ENCODE results near the gene OR5B2. TPM values are rescaled to one million over a fixed set of nuclear protein-coding genes. Genes with fewer than 3 reads are reported as not detected.
"Not testable (repeated sequence)": the region's sequence is repeated elsewhere in the genome, so short reads cannot be mapped to it uniquely, and the experiment has no call there.

The OR5B2 gene
- not detected in 2 replicates for total RNA-seq

DNA sequence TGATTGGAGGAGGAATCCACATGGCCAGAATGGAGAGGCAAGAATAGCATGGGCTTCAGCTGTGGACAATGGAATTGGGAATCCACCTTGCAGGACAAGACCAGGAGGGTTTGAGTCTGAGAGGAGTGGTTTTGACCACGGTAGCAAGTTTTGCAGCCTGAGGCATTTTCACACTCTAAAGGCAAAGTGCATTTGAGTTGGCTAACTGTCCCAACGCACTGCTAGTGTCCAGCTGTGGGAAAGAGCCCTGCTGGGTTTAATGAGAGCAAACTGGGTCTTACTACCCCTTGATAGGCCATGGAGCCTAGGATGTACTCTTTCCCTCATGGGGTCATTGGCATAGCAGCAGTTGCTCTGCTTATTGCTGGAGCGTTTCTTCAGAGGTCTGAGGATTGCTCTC is at the start of gene OR5B2:
Gene OR5B2 (minus strand): TSS at position 101 of the 400 bp plus-strand sequence. CDS start 4,860 bp downstream, outside the sequence.
- intact Hi-C loops (cut with micrococcal nuclease), result no loop called here

DNA sequence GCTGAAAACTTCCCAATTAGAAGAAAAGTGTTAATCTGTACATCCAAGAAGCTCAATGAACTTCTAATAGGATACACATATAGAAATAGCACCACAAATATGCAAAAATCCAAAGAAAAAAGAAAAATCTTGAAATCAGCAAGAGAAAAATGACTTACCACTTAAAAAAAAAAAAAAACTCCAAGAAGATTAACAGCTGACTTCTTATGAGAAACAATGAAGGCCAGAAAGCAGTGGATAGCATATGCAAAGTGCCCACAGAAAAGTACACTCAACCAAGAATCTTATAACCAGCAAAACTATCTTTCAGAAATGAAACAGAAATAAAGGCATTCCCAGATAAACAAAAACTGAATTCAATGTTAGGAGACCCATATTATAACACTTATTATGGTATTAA is 44.0 kb upstream of the OR5B2 start:
- intact Hi-C loops (cut with micrococcal nuclease), result no loop called here

DNA sequence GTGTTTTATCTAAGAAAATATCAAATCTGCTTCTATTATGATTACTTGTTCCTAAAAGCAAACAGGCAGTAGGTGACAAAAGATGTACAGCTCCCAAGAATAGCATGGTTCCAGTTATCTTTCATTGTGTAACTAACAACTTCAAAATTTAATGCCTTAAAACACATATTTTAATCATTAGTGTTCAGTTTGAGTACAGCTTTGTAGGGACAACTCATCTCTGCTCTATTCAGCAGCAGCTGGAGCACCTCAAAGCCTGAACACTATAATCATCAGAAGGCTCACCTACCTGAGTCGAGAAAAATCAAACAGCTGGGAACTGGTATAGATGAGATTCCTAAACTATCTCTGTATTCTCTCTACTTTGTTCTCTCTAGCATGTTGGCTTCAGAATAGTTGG is 38.4 kb upstream of the OR5B2 start:
- intact Hi-C loops (cut with micrococcal nuclease), result no loop called here

DNA sequence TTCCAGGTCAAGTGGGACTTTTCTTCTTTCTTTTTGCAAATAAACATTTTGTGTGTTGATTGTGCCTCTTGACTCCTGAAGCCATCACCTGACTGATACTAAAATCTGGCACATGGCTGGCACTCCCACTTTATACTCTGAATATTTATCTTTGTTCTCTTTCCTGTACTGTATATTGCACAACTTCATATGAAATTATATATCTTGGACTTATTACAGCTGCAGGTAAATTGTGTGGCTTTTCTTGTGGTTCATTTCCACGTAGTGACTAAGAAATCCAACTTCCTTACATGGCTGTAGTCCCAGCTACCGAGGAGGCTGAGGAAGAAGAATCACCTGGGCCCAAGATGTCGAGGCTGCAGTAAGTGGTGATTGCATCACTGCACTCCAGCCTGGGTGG is 37.8 kb upstream of the OR5B2 start:
- intact Hi-C loops (cut with micrococcal nuclease), result no loop called here

DNA sequence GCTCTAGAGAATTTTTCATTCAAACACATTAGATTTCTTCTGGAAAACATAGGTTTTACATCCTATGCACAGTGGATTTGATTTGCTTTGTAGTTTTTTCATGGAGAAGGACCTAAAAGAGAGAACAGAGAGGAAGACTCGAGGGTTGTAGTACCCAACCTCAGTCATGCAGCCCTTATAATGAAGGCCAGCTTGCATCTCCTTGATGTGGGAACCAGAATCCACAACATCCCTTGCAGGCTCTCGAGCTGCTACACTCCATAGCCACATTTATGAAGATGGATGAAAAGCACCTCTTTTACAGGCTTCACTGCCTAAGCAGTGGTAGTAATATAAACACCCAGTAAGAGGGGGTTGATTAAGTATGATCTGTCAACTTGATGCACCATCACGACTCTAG is 23.7 kb upstream of the OR5B2 start:
- intact Hi-C loops (cut with micrococcal nuclease), result no loop called here

DNA sequence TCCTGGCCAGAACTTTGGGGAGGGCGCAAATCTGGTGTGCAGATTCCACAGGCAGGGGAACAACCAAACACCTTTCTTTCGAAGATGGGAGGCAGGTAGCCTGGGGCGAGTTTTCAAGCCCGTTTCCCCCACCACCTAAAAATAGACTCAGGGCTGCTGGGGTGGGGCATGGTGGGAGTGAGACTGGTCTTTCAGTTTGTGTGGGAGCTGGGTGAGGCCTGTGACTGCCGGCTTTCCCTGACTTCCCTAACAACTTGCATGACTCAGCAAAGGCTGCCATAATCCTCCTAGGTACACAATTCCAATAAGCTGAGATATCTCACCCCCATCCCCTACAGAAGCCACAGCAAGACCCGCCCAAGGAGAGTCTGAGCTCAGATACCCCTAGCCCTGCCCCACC is 18.4 kb upstream of the OR5B2 start:
- intact Hi-C loops (cut with micrococcal nuclease), result no loop called here

DNA sequence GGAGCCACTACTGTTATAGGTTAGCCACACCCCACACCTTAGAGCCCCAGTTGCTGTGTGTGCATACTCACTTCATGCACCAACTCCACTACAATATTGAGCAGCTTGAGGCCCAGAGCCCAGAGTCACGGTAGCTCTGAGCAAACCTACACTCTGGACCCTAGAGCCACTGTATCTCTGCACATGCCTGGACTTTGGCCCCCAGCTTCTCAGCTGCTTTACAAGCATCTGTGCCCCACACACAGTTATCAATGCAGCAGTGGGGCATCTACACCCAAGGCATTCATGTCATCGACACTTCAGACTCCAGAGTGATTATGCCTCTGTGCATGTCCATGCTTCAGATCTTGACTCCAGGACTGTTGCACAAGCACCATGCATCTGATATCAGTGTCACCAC is 16.4 kb upstream of the OR5B2 start:
- intact Hi-C loops (cut with micrococcal nuclease), result no loop called here

DNA sequence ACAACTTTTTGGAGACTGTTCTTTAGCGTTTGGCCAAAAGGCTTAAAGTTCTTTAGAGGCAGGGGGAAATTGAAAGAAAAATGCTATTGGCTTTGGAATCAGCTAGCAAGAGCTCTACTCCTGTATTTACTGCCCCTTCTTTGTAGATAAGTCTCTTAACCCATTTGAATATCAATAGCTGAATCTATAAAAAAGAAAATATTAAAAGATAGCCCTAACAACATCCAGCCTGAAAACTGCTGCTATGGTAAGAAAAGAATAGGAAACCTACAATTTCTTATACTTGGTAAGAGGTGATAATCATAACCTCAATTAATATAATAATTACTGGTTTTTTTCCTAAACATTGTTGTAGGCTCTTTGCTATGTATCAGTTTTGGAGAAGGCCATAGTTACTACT is 14.2 kb upstream of the OR5B2 start, which contains the start of gene OR5B12:
Gene OR5B12 (minus strand): TSS at position 101 of the 400 bp plus-strand sequence. CDS start 2,085 bp downstream, outside the sequence.
- intact Hi-C loops (cut with micrococcal nuclease), result no loop called here

DNA sequence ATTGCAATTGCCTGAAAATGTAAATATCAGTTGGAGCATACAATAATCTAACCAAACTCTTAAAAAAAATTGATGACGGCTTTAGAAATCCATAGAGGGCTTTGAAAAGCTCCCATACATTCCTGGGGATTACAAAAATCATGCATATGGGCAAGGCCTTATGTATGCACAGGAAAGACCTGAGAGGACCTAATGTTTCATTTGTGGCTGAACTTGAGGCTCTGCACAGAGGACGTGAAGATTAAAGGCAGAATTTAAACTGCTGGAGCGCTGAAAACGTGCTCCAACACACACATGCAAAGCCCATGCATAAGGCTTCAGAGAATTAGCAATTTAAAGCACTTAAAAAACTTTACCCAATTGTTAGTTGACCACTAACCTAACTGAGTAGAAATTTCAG is 10.6 kb upstream of the OR5B2 start:
- intact Hi-C loops (cut with micrococcal nuclease), result no loop called here

DNA sequence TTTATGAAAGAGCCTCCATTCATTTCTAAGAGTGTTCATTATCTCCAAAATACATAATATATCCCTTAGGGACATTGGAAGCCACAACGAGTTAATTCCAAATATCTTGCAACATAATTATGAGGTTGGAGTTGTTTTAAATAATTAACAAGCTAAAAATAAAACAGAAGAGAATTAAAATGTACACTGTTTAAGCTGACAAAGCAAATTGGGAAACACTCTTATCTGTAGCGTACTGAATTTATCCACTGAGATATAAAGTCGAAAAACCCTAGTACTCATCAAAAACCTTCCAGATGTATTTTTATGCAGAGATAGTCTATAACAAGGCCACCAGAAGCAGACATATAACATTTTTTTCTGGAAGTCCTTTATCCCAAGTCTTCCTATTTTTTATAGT is 6.3 kb upstream of the OR5B2 start:
- intact Hi-C loops (cut with micrococcal nuclease), result no loop called here

DNA sequence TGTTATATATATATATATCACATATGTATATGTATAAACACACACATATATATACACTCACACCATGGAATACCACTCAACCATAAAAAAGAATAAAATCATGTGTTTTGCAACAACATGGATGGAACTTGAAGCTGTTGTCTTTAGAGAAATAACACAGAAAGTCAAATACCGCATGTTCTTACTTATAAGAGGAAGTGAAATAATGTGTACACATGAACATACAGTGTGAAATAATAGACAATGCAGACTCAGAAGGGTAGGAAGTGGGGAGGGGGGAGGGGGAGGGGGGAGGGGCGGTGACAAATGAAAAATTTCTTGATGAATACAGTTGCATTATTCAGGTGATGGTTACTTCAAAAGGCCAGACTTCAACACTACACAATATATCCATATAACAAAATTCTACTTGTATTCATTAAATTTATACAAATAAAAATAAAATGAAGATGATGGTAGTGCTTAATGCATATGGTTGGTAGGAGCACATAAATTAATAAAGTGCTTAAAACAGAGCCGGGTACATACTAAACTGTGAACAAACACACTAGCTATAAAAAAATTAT is 5.8 kb upstream of the OR5B2 start:
- intact Hi-C loops (cut with micrococcal nuclease), result no loop called here

DNA sequence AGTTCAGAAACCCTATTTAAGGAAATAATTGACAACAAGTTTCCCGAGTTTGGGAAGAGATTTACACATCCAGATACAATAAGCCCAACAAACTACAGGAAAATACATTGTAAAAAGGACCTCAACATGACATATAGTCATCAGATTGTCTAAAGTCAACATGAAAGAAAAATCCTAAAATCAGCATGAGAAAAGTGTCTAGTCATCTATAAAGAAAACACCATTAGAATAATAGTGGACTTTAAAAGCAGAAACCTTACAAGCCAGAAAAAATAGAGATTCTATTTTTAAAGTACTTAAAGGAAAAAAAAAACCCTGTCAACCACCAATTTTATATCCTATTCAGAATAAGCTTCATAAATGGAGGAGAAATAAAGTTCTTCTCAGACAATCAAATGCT is 1.4 kb upstream of the OR5B2 start:
- intact Hi-C loops (cut with micrococcal nuclease), result no loop called here

DNA sequence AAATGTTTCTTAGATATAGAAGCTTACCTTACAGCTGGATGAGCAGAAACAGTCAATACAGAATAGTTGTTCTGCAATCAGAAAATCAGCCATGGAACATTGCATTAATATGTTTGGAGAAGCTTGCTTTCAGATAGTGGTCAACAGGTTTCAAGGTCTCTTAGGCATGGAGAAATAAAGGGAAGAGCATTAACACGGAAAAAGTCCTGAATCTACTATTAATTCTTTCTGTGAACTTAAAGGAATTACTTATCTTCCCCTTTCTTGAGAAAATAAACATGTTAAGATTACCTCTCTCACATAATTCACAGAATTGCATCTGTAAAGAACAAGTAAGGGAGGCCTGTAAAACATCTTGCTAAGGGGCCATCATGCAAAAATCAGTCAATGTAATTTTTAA is 21.1 kb downstream of the OR5B2 start, which contains the start of gene OR5B3:
Gene OR5B3 (minus strand): TSS at position 101 of the 400 bp plus-strand sequence. CDS start 3,465 bp downstream, outside the sequence.
- intact Hi-C loops (cut with micrococcal nuclease), result no loop called here

DNA sequence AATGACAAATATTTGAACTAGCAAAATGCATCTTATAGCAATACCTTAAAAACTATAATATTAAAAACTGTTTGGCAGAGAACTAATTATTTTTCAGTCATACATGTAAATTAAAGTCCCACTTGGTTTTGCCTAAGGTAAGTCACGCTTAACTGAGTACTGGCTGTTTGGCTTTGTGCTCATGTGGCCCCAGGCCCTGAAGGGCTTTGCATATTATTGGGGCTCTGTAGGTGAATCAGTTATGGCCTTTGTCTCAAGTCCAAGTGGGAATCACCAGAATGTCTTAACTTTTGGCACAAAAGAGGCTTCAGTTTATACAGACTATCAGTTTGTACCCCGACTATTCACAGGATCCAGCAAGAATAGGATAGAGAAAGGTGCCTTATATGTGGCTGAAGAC is 28.3 kb downstream of the OR5B2 start:
- intact Hi-C loops (cut with micrococcal nuclease), result not testable (repeated sequence)

DNA sequence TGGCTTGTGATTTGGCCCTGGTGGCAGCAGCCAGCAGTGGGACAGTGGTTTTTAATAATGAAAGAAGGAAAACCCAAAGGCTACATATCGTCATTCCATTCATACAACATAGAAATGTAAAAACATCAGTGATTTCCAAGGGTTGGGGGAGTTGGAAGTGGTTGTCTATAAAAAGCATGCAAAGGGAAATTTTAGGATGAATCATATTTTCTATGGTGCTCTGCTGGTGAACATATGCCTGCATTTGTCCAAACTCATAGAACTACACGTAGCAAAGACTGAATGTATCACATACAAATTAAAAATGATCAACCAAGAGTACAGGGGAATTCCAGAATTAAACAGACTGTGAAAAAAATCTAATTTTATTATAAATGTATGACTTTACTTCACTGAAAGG is 32.3 kb downstream of the OR5B2 start:
- intact Hi-C loops (cut with micrococcal nuclease), result no loop called here

DNA sequence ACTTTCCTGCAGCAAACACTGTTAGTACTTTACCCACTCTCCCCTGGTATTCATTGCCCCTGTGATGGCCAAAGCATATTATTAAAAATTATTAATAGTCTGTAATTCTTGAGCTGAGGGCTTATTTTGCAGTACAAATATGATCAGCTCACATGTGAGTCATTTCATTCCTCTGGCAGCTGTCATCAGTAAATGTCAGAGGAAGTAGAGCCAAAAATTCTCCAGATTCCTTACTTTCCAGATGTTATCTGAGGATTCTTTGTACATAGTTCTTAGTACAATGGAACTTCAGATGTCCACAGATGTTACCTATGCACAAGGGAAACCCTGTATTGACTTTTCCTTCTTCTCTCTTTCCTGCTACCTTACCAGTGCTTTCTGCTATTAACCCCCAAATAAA is 33.7 kb downstream of the OR5B2 start:
- intact Hi-C loops (cut with micrococcal nuclease), result no loop called here

DNA sequence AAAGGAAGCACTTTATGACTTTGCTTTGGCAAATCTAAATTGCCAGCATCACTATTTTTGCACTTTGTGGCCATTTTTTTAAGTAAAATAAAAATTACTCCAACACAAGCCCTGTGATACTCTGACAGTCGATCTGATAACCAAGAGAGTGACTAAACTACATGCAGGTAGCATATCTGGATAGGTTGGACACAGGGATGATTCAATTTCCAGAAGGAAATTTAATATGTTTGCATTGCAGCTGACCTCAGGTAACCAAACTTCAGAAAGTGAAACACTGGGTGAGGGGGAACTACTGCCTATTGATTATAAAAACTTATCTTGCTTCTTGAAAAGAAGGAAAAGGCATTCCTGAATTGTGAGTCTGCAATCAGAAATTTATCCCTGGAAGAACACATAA is 35.2 kb downstream of the OR5B2 start:
- intact Hi-C loops (cut with micrococcal nuclease), result no loop called here

DNA sequence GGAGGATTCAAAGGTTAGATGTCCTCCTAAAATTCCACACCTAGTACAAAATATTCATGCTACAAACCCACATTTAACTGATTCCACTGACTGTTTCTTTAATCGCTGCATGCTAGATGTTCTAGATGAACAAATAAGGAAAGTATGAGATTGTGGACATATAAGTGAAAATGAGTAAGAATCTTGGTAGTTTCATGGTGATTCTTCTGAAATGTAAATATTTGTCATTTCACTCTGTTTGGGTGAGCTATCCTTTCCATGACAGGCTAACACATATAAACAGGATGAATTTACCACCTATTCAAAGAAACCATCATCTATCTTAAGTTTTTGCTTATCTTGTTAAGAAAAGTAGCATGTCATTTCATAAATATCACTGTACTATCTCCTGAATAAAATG is 36.0 kb downstream of the OR5B2 start:
- intact Hi-C loops (cut with micrococcal nuclease), result no loop called here

DNA sequence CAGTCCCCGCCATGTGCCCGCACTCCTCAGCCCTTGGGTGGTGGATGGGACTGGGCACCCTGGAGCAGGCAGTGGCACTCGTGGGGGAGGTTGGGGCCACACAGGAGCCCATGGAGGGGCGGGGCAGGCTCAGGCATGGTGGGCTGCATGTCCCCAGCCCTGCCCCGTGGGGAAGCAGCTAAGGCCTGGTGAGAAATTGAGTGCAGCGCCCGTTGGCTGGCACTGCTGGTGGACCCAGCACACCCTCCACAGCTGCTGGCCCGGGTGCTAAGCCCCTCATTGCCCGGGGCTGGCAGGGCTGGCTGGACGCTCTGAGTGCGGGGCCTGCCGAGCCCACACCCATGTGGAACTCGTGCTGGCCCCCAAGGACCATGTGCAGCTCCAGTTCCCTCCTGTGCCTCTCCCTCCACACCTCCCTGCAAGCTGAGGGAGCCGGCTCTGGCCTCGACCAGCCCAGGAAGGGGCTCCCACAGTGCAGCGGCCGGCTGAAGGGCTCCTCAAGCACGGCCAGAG is 37.3 kb downstream of the OR5B2 start:
- intact Hi-C loops (cut with micrococcal nuclease), result no loop called here

Measured in T-helper 2 cell treated with Interferon-gamma antibody and Interleukin-4, amounts not matched to agents 100 ng/mL and 5 ng/mL, for 36 hours (primary cell).